HepG2 (cell line): ENCODE measurements around the gene MAN1A1. TPM values are rescaled to one million over a fixed set of nuclear protein-coding genes. Genes with fewer than 3 reads are reported as not detected.

ENCODE experiments used
- ATM ChIP-seq: fragments of 450-650 bp; IDR thresholded peaks from 2 replicates; pipeline ENCODE4 v1.7.1; 2017; ENCODE audit warnings: mild to moderate bottlenecking, borderline replicate concordance
- DMAP1 ChIP-seq: IDR thresholded peaks from 2 replicates; pipeline ENCODE4 v1.6.1; 2016
- E2F1 ChIP-seq: sonication (generic); formaldehyde crosslinking; IDR thresholded peaks from 2 replicates; pipeline ENCODE4 v1.5.0; 2020; ENCODE audit warnings: missing genetic modification reagents
- FOXO4 ChIP-seq: sonication (generic); formaldehyde crosslinking; conservative IDR thresholded peaks from 2 replicates; pipeline ENCODE4 v1.8.1; 2023; ENCODE audit warnings: missing genetic modification reagents
- IRF1 ChIP-seq: sonication (generic); formaldehyde crosslinking; IDR thresholded peaks from 2 replicates; pipeline ENCODE4 v1.4.0; 2020; ENCODE audit warnings: low read depth, mild to moderate bottlenecking, missing genetic modification reagents
- KDM4B ChIP-seq: sonication (generic); formaldehyde crosslinking; IDR thresholded peaks from 2 replicates; pipeline ENCODE4 v1.4.0; 2020; ENCODE audit warnings: missing genetic modification reagents
- KDM5A ChIP-seq: fragments of 200-600 bp; sonication (generic); IDR thresholded peaks from 2 replicates; pipeline ENCODE4 v1.7.0; 2018; ENCODE audit warnings: antibody characterized with exemption, mild to moderate bottlenecking, low read length, borderline replicate concordance
- PTBP1 ChIP-seq: fragments of 200-400 bp; formaldehyde crosslinking; IDR thresholded peaks from 2 replicates; pipeline ENCODE4 v1.6.1; 2018; ENCODE audit warnings: low read length, low read depth; ENCODE audit not compliant: poor library complexity, severe bottlenecking
- SMYD3 ChIP-seq: sonication (generic); formaldehyde crosslinking; IDR thresholded peaks from 2 replicates; pipeline ENCODE4 v1.8.1; 2023; ENCODE audit warnings: mild to moderate bottlenecking, missing genetic modification reagents
- ZBTB34 ChIP-seq: sonication (generic); formaldehyde crosslinking; IDR thresholded peaks from 2 replicates; pipeline ENCODE4 v1.8.0; 2022; ENCODE audit warnings: mild to moderate bottlenecking, missing genetic modification reagents
- ZBTB39 ChIP-seq: sonication (generic); formaldehyde crosslinking; IDR thresholded peaks from 2 replicates; pipeline ENCODE4 v1.5.0; 2020; ENCODE audit warnings: missing genetic modification reagents
- ZBTB46 ChIP-seq: sonication (generic); formaldehyde crosslinking; IDR thresholded peaks from 2 replicates; pipeline ENCODE4 v1.4.0; 2020; ENCODE audit warnings: mild to moderate bottlenecking, missing genetic modification reagents, borderline replicate concordance
- ZFX ChIP-seq: sonication (generic); formaldehyde crosslinking; IDR thresholded peaks from 2 replicates; pipeline ENCODE4 v1.4.0; 2020; ENCODE audit warnings: mild to moderate bottlenecking, low read depth, missing genetic modification reagents, moderate library complexity
- ZMYM2 ChIP-seq: sonication (generic); formaldehyde crosslinking; IDR thresholded peaks from 2 replicates; pipeline ENCODE4 v1.8.0; 2022; ENCODE audit warnings: mild to moderate bottlenecking, missing genetic modification reagents
- ZNF232 ChIP-seq: sonication (generic); formaldehyde crosslinking; IDR thresholded peaks from 2 replicates; pipeline ENCODE4 v1.4.0; 2020; ENCODE audit warnings: missing genetic modification reagents, borderline replicate concordance
- ZNF275 ChIP-seq: sonication (generic); formaldehyde crosslinking; IDR thresholded peaks from 2 replicates; pipeline ENCODE4 v1.8.0; 2022; ENCODE audit warnings: missing genetic modification reagents, mild to moderate bottlenecking, inconsistent platforms, borderline replicate concordance
- ZNF546 ChIP-seq: sonication (generic); formaldehyde crosslinking; conservative IDR thresholded peaks from 2 replicates; pipeline ENCODE4 v1.8.1; 2023; ENCODE audit warnings: mild to moderate bottlenecking, missing genetic modification reagents
- ZNF850 ChIP-seq: sonication (generic); formaldehyde crosslinking; conservative IDR thresholded peaks from 2 replicates; pipeline ENCODE4 v1.9.0; 2021; ENCODE audit warnings: mild to moderate bottlenecking, missing genetic modification reagents
- polyA plus RNA-seq, 8 experiments: library from polyadenylated mRNA; depleted of rRNA in 3 of 8; stranded (reverse) in 7 of 8; unstranded in 1 of 8; fragments of >200 nt; fragmentation: Illumina TruSeq in 4 of 8; extraction: Trizol in 4 of 8; gene quantifications; 2 replicates each; pipeline versions ENCODE4 v1.2.1 to v1.2.3, GENCODE V29; 2011 to 2016; ENCODE audit warnings: low read depth in 4 of 8, missing spikeins in 1 of 8, mixed read lengths in 1 of 8; ENCODE audit not compliant: insufficient read depth in 1 of 8
- total RNA-seq, 5 experiments: library from RNA; depleted of rRNA; stranded (reverse); fragments of >200 nt; fragmentation: Illumina TruSeq; extraction: Trizol; gene quantifications; 2 replicates each; pipeline ENCODE4 v1.2.3, GENCODE V29; 2016; ENCODE audit warnings: low read depth in 1 of 5

The MAN1A1 gene
- total and polyA plus RNA-seq, 2 of the 13 experiments (the other 11 are each of a cell fraction or from before 2014, with no cell fraction given): 156 to 236 TPM

- TF ChIP-seq IRF1 (CRISPR knock-in tag) (no peak), ZNF850 (CRISPR knock-in tag) (peak; percentile 65; the same call in 1 of the 2 replicates), ZNF275 (CRISPR knock-in tag) (no peak), KDM5A (peak; percentile 59; the same call in 1 of the 2 replicates), ATM (no peak), ZNF546 (CRISPR knock-in tag) (peak; percentile 98), E2F1 (CRISPR knock-in tag) (peak; percentile 47), ZNF232 (CRISPR knock-in tag) (peak; percentile 92), ZBTB34 (peak; percentile 65), DMAP1 (CRISPR knock-in tag) (peak; percentile 85), ZBTB39 (CRISPR knock-in tag) (0 out of 2 replicates have a peak, but pooled peaks have one; percentile 51), ZFX (peak; percentile 83), SMYD3 (CRISPR knock-in tag) (no peak; the same call in 1 of the 2 replicates), PTBP1 (no peak), ZBTB46 (CRISPR knock-in tag) (peak; percentile 84; the same call in 1 of the 2 replicates), FOXO4 (no peak), ZMYM2 (CRISPR knock-in tag) (no peak), KDM4B (CRISPR knock-in tag) (peak; percentile 72)
Observed at GRCh38 chr6:119349361-119350201, at the start of gene MAN1A1 (continued).
